Measurements from ENCODE around the gene COIL.

COIL gene

DNA sequence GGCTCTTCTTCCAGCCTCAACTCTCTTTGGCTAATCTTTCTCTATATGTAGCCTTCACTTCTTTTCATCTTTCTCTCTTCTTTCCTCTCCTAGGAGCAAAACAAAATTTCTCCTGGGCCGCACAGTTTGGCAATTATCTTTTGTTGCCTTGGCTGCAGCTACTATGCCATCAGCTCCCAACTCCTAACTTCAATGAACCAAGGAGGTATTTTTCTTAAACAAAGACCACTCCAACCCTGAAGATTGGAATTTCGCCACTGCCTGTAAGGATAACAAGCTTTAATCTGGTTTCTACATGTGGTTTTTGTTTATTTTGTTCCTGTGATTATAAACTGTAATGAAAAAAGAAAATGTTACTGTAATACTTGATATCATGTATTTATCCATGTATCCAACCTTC is 14.8 kb upstream of the COIL start:
- peaks cover 21% of the 10 kb centered on the region for H3K4me1 ChIP-seq
- TF ChIP-seq, protein P1, sequence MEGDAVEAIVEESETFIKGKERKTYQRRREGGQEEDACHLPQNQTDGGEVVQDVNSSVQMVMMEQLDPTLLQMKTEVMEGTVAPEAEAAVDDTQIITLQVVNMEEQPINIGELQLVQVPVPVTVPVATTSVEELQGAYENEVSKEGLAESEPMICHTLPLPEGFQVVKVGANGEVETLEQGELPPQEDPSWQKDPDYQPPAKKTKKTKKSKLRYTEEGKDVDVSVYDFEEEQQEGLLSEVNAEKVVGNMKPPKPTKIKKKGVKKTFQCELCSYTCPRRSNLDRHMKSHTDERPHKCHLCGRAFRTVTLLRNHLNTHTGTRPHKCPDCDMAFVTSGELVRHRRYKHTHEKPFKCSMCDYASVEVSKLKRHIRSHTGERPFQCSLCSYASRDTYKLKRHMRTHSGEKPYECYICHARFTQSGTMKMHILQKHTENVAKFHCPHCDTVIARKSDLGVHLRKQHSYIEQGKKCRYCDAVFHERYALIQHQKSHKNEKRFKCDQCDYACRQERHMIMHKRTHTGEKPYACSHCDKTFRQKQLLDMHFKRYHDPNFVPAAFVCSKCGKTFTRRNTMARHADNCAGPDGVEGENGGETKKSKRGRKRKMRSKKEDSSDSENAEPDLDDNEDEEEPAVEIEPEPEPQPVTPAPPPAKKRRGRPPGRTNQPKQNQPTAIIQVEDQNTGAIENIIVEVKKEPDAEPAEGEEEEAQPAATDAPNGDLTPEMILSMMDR (IDR thresholded peaks at IDR 0.05): no peak
- no peak overlapping the region for H3K9ac ChIP-seq
- H3K4me2 ChIP-seq (ENCODE audit: low read length): no peak overlapping the region
- no peaks in the 10 kb centered on the region for H3K36me3 ChIP-seq (ENCODE audit: control insufficient read depth, insufficient read depth, low read length)
- peak overlapping the region; percentile 62 for H3K27ac ChIP-seq
- no peaks in the 10 kb centered on the region for H3K79me2 ChIP-seq
- no peaks in the 10 kb centered on the region for H3K9me3 ChIP-seq (ENCODE audit: control insufficient read depth, low read length)
- H2AFZ ChIP-seq: peak overlapping the region; percentile 63
- H3K4me3 ChIP-seq (ENCODE audit: low read depth, low read length): no peak overlapping the region
- H3K27me3 ChIP-seq (ENCODE audit: control insufficient read depth, insufficient read depth, low read length): no peaks in the 10 kb centered on the region

DNA sequence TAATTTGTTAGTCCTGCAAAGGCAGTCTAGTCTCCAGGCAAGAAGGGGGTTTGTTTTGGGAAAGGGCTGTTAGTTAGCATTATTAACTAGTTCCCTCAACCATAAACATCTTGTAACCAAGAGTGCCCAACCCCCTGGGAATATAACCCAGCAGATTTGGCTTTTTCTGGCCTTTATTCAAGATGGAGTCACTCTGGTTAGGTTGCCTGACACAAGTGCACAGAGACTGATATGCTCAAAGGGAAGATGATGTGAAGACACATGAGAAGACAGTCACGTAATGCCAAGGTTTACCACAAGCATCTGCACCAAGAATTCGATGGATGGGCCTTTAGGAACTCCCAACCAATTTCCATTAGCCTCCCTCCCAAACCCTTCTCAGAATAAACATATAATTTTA is 13.2 kb upstream of the COIL start:
- Histone ChIP-seq H2AFZ (peak overlapping the region; percentile 45), H3K36me3 (ENCODE audit: control insufficient read depth, insufficient read depth, low read length) (no peaks in the 10 kb centered on the region), H3K27me3 (ENCODE audit: control insufficient read depth, insufficient read depth, low read length) (no peaks in the 10 kb centered on the region), H3K9ac (no peak overlapping the region), H3K9me3 (ENCODE audit: control insufficient read depth, low read length) (no peaks in the 10 kb centered on the region), H3K27ac (peak overlapping the region; percentile 65), H3K79me2 (no peaks in the 10 kb centered on the region), H3K4me3 (ENCODE audit: low read depth, low read length) (no peak overlapping the region), H3K4me1 (peaks cover 21% of the 10 kb centered on the region), H3K4me2 (ENCODE audit: low read length) (peak overlapping the region; percentile 5)
- TF ChIP-seq, protein P1 (IDR thresholded peaks at IDR 0.05): no peak

DNA sequence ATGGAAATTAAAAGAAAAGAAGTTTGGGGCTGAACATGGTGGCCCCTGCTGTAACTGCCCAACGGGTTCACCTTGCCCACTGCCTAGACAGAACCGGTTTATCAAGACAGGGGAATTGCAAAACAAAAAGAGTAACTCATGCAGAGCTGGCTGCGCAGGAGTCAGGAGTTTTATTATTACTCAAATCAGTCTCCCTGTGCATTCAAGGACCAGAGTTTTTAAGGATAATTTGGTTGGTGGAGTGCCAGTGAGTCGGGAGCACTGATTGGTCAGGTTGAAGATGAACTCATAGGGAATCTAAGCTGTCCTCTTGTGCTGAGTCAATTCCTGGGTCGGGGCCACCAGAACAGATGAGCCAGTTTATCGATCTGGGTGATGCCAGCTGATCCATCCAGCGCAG is 12.7 kb upstream of the COIL start:
- Histone ChIP-seq H3K4me1 (peaks cover 18% of the 10 kb centered on the region), H3K27me3 (ENCODE audit: control insufficient read depth, insufficient read depth, low read length) (no peaks in the 10 kb centered on the region), H3K79me2 (no peaks in the 10 kb centered on the region), H3K27ac (peak overlapping the region; percentile 65), H3K4me2 (ENCODE audit: low read length) (peak overlapping the region; percentile 5), H3K36me3 (ENCODE audit: control insufficient read depth, insufficient read depth, low read length) (no peaks in the 10 kb centered on the region), H3K9me3 (ENCODE audit: control insufficient read depth, low read length) (no peaks in the 10 kb centered on the region), H3K4me3 (ENCODE audit: low read depth, low read length) (no peak overlapping the region), H2AFZ (peak overlapping the region; percentile 45), H3K9ac (no peak overlapping the region)
- TF ChIP-seq, protein P1 (IDR thresholded peaks at IDR 0.05): no peak

DNA sequence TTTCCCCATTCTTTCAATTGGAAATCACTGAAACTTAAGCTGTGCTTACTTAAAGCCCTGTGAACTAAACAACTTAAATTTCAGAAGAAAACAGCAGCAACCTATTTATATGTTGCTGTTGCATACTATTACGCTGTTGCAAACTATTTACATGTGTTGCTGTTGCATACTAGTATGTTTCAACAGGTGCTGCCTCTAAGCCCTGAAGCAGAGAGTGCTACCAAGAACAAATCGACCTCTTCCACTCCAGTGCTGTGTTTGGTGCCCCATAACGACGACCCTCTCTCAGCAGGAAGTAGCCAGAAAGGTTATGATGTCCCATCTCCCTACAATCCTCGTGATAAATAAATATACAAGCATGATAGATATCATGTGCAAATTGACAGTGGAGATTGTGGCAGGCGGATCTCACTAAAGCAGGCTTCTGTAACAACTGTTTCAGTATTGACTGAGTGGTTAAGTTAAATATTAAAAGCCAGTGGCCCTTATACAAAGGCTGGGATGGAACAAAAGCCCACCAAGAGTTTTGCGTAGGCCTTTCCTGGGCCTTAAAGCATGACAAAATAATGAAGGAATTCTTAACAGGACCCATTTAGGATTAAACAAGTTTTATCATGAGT is 11.4 kb upstream of the COIL start:
- Histone ChIP-seq H3K27ac (peak overlapping the region; percentile 65), H3K27me3 (ENCODE audit: control insufficient read depth, insufficient read depth, low read length) (no peaks in the 10 kb centered on the region), H2AFZ (peak overlapping the region; percentile 43), H3K9me3 (ENCODE audit: control insufficient read depth, low read length) (no peaks in the 10 kb centered on the region), H3K9ac (no peak overlapping the region), H3K4me3 (ENCODE audit: low read depth, low read length) (no peak overlapping the region), H3K79me2 (no peaks in the 10 kb centered on the region), H3K4me1 (peaks cover 15% of the 10 kb centered on the region), H3K36me3 (ENCODE audit: control insufficient read depth, insufficient read depth, low read length) (no peaks in the 10 kb centered on the region), H3K4me2 (ENCODE audit: low read length) (no peak overlapping the region)
- TF ChIP-seq, protein P1 (IDR thresholded peaks at IDR 0.05): no peak

DNA sequence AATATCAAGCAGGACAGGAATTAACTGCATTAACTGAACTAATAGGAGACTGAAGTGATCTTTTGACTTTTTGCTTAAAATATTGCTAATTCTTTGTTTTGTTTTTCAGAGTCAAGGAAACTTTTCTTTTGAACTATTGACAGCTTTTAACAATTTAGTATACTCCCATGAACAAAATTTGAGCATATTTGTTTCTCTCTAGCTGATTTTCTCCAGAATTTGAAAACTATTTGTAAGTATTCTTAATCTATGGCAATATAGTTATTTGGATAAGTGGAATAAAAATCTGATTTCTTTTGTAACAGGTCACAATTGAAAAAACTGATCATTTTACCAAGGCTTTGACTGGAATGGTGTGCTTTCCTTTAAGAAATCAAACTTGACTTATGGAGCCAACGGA is 10.1 kb upstream of the COIL start:
- H3K4me2 ChIP-seq (ENCODE audit: low read length): no peak overlapping the region

More for the DNA sequence above, 10.1 kb upstream of the COIL start:
- Histone ChIP-seq H3K79me2 (no peaks in the 10 kb centered on the region), H3K4me1 (peaks cover 15% of the 10 kb centered on the region), H3K9me3 (ENCODE audit: control insufficient read depth, low read length) (no peaks in the 10 kb centered on the region), H3K27ac (no peak overlapping the region), H3K9ac (no peak overlapping the region), H3K4me3 (ENCODE audit: low read depth, low read length) (no peak overlapping the region), H3K27me3 (ENCODE audit: control insufficient read depth, insufficient read depth, low read length) (no peaks in the 10 kb centered on the region), H2AFZ (no peak overlapping the region), H3K36me3 (ENCODE audit: control insufficient read depth, insufficient read depth, low read length) (no peaks in the 10 kb centered on the region)
- TF ChIP-seq, protein P1 (IDR thresholded peaks at IDR 0.05): no peak
